C4-2B (cell line): Measurements from ENCODE around the gene GRK5.

ENCODE experiments used
- CTCF ChIP-seq: fragments of 450-650 bp; conservative IDR thresholded peaks from 2 replicates; pipeline ENCODE4 v1.5.1; 2017; ENCODE audit warnings: mild to moderate bottlenecking
- ZFX ChIP-seq: fragments of 450-650 bp; IDR thresholded peaks from 2 replicates; pipeline ENCODE4 v1.6.1; 2017

- TF ChIP-seq CTCF: no peak
- no peak for TF ChIP-seq ZFX
These were observed 295.3 kb downstream of the GRK5 start for GRCh38 chr10:119502618-119503155.
